ENCODE measurements around the gene SVEP1. TPM values are rescaled to one million over a fixed set of nuclear protein-coding genes. Genes with fewer than 3 reads are reported as not detected.

Gene SVEP1
- total RNA-seq, 1 donor from 2014 or later: 5.3 TPM

GRCh38 chr9:110521206-110521605 lies 58.3 kb downstream of the SVEP1 start:
- no peak for DNase-seq

GRCh38 chr9:110520120-110520701 lies 59.3 kb downstream of the SVEP1 start:
- DNase-seq: no peak

- no peak for DNase-seq
Observed at GRCh38 chr9:110517483-110517882, 62.1 kb downstream of the SVEP1 start.

- DNase-seq: no peak
Observed at GRCh38 chr9:110514897-110515296, 64.6 kb downstream of the SVEP1 start.

GRCh38 chr9:110512817-110513216 lies 66.7 kb downstream of the SVEP1 start:
- DNase-seq: no peak

- no peak for DNase-seq
Observed at GRCh38 chr9:110509792-110510191, 69.7 kb downstream of the SVEP1 start.

GRCh38 chr9:110502842-110503241 lies 76.7 kb downstream of the SVEP1 start:
- DNase-seq: no peak

- DNase-seq: no peak
Observed at GRCh38 chr9:110499608-110500007, 79.9 kb downstream of the SVEP1 start.

- DNase-seq: no peak
Observed at GRCh38 chr9:110487196-110487595, 92.3 kb downstream of the SVEP1 start.

- DNase-seq: no peak
Observed at GRCh38 chr9:110486218-110486617, 93.3 kb downstream of the SVEP1 start.

GRCh38 chr9:110479481-110479880 lies 100.1 kb downstream of the SVEP1 start:
- no peak for DNase-seq

GRCh38 chr9:110476251-110476650 lies 103.3 kb downstream of the SVEP1 start:
- DNase-seq: no peak

- no peak for DNase-seq
Observed at GRCh38 chr9:110472111-110472510, 107.4 kb downstream of the SVEP1 start.

- DNase-seq: no peak
Observed at GRCh38 chr9:110468950-110469349, 110.6 kb downstream of the SVEP1 start.

- DNase-seq: no peak
Observed at GRCh38 chr9:110465190-110465589, 114.4 kb downstream of the SVEP1 start.

- no peak for DNase-seq
Observed at GRCh38 chr9:110464321-110464720, 115.2 kb downstream of the SVEP1 start.

- DNase-seq: no peak
Observed at GRCh38 chr9:110463499-110463898, 116.0 kb downstream of the SVEP1 start.

- no peak for DNase-seq
Observed at GRCh38 chr9:110457245-110457644, 122.3 kb downstream of the SVEP1 start.

- DNase-seq: no peak
Observed at GRCh38 chr9:110456681-110457080, 122.9 kb downstream of the SVEP1 start.

- DNase-seq: no peak
Observed at GRCh38 chr9:110455860-110456259, 123.7 kb downstream of the SVEP1 start.

GRCh38 chr9:110452227-110452801 lies 127.2 kb downstream of the SVEP1 start:
- no peak for DNase-seq

- DNase-seq: no peak
Observed at GRCh38 chr9:110451726-110452125, 127.8 kb downstream of the SVEP1 start.

- no peak for DNase-seq
Observed at GRCh38 chr9:110447476-110447875, 132.1 kb downstream of the SVEP1 start.

GRCh38 chr9:110446171-110446570 lies 133.4 kb downstream of the SVEP1 start:
- DNase-seq: no peak

GRCh38 chr9:110444911-110445310 lies 134.6 kb downstream of the SVEP1 start:
- no peak for DNase-seq
